NCI-H2196 (cell line): Measurements from ENCODE around the gene ANKRD13A.
A peak's percentile ranks its signal among the peaks of the same experiment; 100 is the strongest.
"Not testable (repeated sequence)": the region's sequence is repeated elsewhere in the genome, so short reads cannot be mapped to it uniquely, and the experiment has no call there.

Experiments used
- DNase-seq: peaks from one replicate; lab custom pipeline; 2025; ENCODE audit not compliant: unreplicated experiment; lab: John Stamatoyannopoulos, UW

The ANKRD13A gene

GRCh38 chr12:110047297-110047940 lies 48.2 kb downstream of the ANKRD13A start:
- no peak for DNase-seq

DNA sequence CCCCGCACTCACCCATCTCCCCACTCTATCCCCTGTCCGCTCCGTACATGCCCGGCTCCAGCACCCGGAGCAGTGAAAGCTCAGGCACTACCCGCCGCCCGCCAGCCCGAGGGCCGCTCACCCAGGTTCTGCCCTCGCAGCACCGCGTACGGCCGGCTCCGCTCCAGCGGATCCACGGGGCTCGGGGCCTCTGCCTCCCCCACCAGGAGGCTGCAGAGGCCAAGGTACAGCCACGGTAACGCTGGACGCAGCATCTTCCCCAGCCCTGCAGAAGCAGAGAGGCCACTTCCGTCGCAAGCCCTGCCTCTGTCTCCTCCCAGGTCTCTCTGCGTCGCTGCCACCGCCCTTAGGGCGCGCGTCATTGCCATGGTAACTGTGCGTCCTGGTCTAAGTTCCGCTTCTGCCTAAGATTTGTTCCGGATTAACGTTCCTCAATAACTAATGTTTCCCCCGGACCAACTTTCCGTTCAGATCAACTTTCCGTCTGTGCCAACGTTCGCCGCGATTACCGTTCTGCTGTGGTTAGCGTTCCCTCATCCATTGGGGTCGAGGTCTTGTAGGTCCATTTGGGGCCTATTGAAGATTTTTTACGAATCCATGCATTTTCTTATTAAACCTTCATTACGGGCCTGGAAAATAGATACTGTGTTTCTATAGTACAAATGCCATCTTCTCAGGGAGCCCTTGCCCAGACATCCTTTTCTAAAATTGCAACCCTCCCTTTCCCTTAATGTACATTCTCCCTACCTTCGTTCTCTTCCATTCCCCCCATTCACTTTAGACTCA lies 49.2 kb downstream of the ANKRD13A start, which contains the start of gene C12orf76:
Gene C12orf76, minus strand, starts transcription at position 281 of the 786 bp plus-strand sequence. Its CDS starts 27 bp downstream, at position 254.
- peak; percentile 97 for DNase-seq

GRCh38 chr12:110049034-110049433 lies 49.8 kb downstream of the ANKRD13A start:
- not testable (repeated sequence) for DNase-seq

GRCh38 chr12:110049666-110050065 lies 50.4 kb downstream of the ANKRD13A start:
- not testable (repeated sequence) for DNase-seq

DNA sequence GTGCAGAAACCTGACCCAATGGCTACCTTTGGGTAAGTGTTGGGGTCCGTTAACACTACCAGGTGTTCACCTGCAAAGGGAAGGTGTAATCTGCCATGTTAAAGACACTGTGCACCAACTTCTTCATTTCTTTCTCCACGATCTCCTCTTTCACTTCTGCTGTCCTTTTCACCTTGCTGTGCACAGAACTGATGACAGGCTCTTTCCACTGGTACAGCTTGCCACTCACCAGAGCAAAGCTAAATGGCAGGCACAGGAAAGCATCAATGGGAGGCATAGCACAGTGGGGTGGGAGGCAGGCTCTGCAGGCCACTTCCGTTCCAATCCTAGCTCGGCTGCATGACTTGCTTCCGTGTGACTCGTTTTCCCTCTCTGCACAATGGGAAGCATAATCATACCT lies 51.7 kb downstream of the ANKRD13A start:
- DNase-seq, result no peak

- not testable (repeated sequence) for DNase-seq
Observed at GRCh38 chr12:110055375-110056352, 56.4 kb downstream of the ANKRD13A start.

GRCh38 chr12:110056643-110057042 lies 57.4 kb downstream of the ANKRD13A start:
- not testable (repeated sequence) for DNase-seq

DNA sequence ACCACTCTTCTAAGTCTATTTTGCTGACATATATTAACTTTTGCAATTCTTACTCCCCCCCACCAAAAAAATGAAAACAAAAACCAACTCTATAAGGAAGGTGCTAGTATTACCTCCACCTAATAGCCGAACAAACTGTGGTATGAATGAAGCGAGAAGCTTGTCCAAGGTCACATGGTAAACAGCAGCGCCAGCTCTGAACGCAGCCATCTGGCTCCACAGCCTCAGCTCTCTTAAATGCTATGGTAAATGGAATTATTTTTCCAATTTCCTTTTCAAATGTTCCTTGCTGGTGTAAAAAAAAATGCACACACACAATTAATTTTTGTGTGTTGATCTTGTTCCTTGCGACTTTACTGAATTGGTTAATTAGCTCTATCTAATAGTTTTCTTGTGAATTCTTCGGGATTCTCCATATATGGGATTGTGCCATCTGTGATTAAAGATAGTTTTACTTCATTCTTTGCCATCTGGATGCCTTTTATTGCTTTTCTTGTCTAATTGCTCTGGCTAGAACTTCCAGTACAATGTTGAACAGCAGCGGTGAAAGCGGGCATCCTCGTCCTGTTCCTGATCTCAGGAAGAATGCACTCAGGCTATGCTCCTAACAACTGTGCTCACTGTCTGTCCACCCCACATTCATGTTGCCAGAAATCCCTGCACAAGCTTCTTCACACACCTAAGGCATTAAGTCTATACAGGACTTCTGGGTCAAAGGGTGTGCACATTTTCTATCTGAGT lies 59.8 kb downstream of the ANKRD13A start:
- no peak for DNase-seq

DNA sequence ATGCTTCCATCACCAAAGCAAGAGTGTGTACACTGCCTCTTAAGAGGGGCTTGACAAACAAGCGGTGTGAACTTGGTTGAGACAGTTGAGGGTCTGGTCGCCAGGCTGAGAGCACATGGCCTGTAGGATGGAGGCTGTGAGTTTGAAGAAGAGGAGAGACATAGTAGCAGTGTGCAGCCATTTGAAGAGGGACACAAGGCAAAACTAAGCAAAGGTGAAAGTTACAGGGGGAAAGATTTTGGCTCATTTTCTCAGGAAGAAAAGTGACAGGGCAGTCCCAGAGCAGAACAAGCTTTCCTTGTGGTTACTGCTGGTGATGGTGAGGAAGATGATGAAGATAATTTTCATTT lies 60.4 kb downstream of the ANKRD13A start:
- no peak for DNase-seq

- no peak for DNase-seq
Observed at GRCh38 chr12:110062241-110062640, 63.0 kb downstream of the ANKRD13A start.

- DNase-seq, result no peak
Observed at GRCh38 chr12:110065540-110065939, 66.3 kb downstream of the ANKRD13A start.

- DNase-seq, result no peak
Observed at GRCh38 chr12:110067531-110067930, 68.3 kb downstream of the ANKRD13A start.

DNA sequence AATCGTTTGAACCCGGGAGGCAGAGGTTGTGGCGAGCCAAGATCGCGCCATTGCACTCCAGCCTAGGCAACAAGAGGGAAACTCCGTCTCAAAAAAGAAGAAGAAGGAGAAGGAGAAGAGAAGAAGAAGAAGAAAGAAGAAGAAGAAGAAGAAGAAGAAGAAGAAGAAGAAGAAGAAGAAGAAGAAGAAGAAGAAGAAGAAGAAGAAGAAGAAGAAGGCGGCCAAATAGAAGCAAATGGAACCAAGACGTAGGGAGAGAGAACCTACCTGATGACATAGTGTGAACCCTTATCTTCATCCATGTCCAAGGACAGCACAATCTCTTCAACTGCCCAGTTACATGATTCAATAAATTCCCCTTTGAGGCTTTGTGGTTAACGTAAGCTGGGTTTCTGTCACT lies 68.9 kb downstream of the ANKRD13A start:
- DNase-seq, result not testable (repeated sequence)

DNA sequence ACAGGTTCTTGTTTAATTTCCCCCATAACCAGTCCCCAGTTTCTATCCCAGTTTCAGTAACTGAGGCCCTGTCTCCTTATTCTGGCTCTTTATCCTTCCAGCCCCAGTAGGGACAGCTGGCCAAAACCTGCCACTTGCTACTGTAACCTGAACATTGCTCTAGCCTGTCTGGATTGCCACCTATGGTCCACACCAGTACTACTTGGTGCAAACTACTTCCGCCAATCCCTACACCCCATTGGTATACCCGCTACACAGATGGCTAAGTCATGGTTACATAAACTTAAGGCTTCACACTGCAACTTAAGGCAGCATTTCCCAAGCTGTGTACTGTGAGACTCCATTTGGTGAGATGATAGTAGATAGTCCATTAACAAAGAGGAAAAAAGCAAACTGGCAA lies 69.4 kb downstream of the ANKRD13A start:
- DNase-seq, result no peak

GRCh38 chr12:110071504-110071903 lies 72.3 kb downstream of the ANKRD13A start:
- no peak for DNase-seq

DNA sequence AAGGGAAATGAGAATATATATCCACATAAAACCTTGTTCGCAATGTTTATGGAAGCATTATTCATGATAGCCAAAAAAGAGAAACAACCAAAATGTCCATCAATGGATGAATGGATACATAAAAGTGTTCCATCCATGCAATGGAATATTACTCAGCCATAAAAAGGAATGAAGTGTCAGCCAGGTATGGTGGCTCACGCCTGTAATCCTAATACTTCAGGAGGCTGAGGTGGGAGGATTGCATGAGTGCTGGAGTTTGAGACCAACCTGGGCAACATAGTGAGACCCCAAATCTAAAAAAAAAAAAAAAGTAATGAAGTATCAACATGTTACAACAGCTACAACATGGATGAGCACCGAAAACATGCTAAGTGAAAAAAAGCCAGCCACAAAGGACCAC lies 72.7 kb downstream of the ANKRD13A start:
- DNase-seq, result no peak

GRCh38 chr12:110072636-110073035 lies 73.4 kb downstream of the ANKRD13A start:
- not testable (repeated sequence) for DNase-seq

GRCh38 chr12:110073049-110073831 lies 74.0 kb downstream of the ANKRD13A start:
- DNase-seq, result peak; percentile 39

GRCh38 chr12:110074089-110074488 lies 74.9 kb downstream of the ANKRD13A start:
- no peak for DNase-seq

- no peak for DNase-seq
Observed at GRCh38 chr12:110075880-110076279, 76.7 kb downstream of the ANKRD13A start.
